ENCODE measurements around the gene CDK10. TPM values are rescaled to one million over a fixed set of nuclear protein-coding genes. Genes with fewer than 3 reads are reported as not detected.

The CDK10 gene
- total and polyA plus RNA-seq, 9 of the 15 experiments (the other 6 are each of a cell fraction or from before 2014, with no cell fraction given): 2.0 to 85.1 (median 40.1) TPM

GRCh38 chr16:89700649-89701424 is 14.3 kb downstream of the CDK10 start (continued):
- TF ChIP-seq FOXP4 (CRISPR knock-in tag; IDR thresholded peaks at IDR 0.05; ENCODE audit: borderline replicate concordance) (no peak; the same call in 1 of the 2 replicates), MXD1 (CRISPR knock-in tag; IDR thresholded peaks at IDR 0.05; ENCODE audit: borderline replicate concordance, poor library complexity, severe bottlenecking) (no peak), HLTF (IDR thresholded peaks at IDR 0.05) (no peak), HBP1 (CRISPR knock-in tag; IDR thresholded peaks at IDR 0.05) (no peak), NFIC (IDR thresholded peaks at IDR 0.05) (peak; percentile 19; the same call in 1 of the 2 replicates), SAP30 (IDR thresholded peaks at IDR 0.05; ENCODE audit: borderline replicate concordance, insufficient read depth, low read depth, low read length, poor library complexity, severe bottlenecking) (peak; percentile 42), NFATC3 (IDR thresholded peaks at IDR 0.05) (peak; percentile 99), CGGBP1 (CRISPR knock-in tag; IDR thresholded peaks at IDR 0.05) (no peak), ZNF592 (IDR thresholded peaks at IDR 0.05) (no peak)
- TF ChIP-seq, protein P1, sequence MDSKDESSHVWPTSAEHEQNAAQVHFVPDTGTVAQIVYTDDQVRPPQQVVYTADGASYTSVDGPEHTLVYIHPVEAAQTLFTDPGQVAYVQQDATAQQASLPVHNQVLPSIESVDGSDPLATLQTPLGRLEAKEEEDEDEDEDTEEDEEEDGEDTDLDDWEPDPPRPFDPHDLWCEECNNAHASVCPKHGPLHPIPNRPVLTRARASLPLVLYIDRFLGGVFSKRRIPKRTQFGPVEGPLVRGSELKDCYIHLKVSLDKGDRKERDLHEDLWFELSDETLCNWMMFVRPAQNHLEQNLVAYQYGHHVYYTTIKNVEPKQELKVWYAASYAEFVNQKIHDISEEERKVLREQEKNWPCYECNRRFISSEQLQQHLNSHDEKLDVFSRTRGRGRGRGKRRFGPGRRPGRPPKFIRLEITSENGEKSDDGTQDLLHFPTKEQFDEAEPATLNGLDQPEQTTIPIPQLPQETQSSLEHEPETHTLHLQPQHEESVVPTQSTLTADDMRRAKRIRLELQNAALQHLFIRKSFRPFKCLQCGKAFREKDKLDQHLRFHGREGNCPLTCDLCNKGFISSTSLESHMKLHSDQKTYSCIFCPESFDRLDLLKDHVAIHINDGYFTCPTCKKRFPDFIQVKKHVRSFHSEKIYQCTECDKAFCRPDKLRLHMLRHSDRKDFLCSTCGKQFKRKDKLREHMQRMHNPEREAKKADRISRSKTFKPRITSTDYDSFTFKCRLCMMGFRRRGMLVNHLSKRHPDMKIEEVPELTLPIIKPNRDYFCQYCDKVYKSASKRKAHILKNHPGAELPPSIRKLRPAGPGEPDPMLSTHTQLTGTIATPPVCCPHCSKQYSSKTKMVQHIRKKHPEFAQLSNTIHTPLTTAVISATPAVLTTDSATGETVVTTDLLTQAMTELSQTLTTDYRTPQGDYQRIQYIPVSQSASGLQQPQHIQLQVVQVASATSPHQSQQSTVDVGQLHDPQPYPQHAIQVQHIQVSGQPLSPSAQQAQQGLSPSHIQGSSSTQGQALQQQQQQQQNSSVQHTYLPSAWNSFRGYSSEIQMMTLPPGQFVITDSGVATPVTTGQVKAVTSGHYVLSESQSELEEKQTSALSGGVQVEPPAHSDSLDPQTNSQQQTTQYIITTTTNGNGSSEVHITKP (IDR thresholded peaks at IDR 0.05; ENCODE audit: partially characterized antibody): no peak
- TF ChIP-seq, protein P2, sequence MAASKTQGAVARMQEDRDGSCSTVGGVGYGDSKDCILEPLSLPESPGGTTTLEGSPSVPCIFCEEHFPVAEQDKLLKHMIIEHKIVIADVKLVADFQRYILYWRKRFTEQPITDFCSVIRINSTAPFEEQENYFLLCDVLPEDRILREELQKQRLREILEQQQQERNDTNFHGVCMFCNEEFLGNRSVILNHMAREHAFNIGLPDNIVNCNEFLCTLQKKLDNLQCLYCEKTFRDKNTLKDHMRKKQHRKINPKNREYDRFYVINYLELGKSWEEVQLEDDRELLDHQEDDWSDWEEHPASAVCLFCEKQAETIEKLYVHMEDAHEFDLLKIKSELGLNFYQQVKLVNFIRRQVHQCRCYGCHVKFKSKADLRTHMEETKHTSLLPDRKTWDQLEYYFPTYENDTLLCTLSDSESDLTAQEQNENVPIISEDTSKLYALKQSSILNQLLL (CRISPR knock-in tag; IDR thresholded peaks at IDR 0.05; ENCODE audit: borderline replicate concordance): no peak
